Epidermal melanocyte (primary cell): ENCODE measurements around the gene CIRBP.
"Not testable (repeated sequence)": the region's sequence is repeated elsewhere in the genome, so short reads cannot be mapped to it uniquely, and the experiment has no call there.

Experiments
- DNase-seq: peaks from one replicate; pipeline ENCODE4 v3.0.0; 2011; ENCODE audit warnings: low spot score; ENCODE audit not compliant: insufficient read length

Gene CIRBP

DNA sequence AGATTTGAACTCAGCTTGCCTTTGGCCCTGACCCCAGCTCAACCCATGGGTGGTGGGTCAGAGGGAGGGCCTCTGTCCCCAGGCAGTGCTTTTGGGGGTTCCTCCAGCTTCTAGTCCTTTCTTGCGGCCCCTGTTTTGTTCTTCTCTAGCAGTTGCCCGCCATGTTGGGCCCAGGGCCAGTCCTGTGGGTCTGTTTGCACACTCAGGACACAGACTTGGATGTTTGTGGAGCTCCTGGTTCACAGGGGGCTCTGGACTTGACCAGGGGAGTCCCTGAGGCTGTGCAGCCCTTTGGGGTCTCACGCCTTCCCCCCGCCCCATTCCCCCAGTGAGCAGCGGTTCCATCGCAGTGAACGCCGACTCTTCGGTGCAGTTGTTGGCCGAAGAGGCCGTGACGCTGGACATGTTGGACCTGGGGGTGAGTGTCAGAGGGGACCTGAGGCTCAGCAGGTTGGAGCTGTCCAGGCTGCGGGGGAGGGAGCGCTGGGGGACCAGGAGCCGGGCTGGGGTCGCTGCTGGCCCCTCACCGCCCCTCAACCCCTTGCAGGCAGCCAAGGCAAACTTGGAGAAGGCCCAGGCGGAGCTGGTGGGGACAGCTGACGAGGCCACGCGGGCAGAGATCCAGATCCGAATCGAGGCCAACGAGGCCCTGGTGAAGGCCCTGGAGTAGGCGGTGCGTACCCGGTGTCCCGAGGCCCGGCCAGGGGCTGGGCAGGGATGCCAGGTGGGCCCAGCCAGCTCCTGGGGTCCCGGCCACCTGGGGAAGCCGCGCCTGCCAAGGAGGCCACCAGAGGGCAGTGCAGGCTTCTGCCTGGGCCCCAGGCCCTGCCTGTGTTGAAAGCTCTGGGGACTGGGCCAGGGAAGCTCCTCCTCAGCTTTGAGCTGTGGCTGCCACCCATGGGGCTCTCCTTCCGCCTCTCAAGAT, 25.1 kb upstream of the CIRBP start:
- peak; percentile 97 for DNase-seq

- DNase-seq = no peak
These were observed 24.3 kb upstream of the CIRBP start for GRCh38 chr19:1244693-1245451.

GRCh38 chr19:1245494-1246264, 23.5 kb upstream of the CIRBP start:
- DNase-seq = no peak

- DNase-seq = not testable (repeated sequence)
These were observed 22.7 kb upstream of the CIRBP start for GRCh38 chr19:1246265-1247087.

- DNase-seq = no peak
These were observed 21.4 kb upstream of the CIRBP start for GRCh38 chr19:1247748-1248138.

DNA sequence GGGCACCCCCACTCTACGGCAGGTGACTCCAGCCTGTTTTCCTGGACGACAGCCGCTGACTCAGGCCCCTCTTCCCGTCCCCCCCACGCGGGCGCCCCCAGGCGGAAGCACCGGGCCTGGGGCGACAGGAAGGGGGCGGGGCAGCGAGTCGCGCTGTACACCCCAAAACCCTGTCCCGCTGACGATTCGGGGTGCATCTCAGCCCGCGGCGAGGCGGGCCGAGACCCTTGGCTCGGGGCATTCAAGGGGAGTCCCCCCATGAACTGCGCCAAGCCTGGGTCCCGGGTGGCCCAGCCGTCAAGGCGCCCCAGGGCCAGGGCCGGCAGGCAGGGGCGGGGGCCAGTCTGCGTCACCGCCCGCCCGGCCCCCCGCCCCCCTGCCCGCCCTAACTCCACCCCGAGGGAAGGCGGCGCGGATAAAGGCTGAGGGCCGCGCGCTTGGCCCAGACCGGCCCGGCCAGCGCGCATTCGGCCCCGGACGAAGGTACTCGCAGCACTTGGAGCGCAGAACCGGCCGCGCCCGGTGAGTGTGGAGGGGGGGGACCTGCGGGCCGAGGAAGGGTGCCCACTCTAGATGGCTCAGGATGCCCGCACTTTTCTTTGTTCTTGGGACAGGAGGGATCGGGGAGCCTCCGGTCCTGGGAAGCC, 20.9 kb upstream of the CIRBP start, which contains the start of gene MIDN:
Gene MIDN (plus strand): TSS at position 445 of the 647 bp plus-strand sequence. CDS start 1,714 bp downstream, outside the sequence.
- no peak for DNase-seq

GRCh38 chr19:1248786-1249297, 20.3 kb upstream of the CIRBP start:
- no peak for DNase-seq

- DNase-seq = peak; percentile 92
These were observed 19.7 kb upstream of the CIRBP start for GRCh38 chr19:1249298-1249989.

GRCh38 chr19:1249990-1250436, 19.1 kb upstream of the CIRBP start:
- no peak for DNase-seq

GRCh38 chr19:1250437-1251260, 18.5 kb upstream of the CIRBP start:
- DNase-seq = no peak

DNA sequence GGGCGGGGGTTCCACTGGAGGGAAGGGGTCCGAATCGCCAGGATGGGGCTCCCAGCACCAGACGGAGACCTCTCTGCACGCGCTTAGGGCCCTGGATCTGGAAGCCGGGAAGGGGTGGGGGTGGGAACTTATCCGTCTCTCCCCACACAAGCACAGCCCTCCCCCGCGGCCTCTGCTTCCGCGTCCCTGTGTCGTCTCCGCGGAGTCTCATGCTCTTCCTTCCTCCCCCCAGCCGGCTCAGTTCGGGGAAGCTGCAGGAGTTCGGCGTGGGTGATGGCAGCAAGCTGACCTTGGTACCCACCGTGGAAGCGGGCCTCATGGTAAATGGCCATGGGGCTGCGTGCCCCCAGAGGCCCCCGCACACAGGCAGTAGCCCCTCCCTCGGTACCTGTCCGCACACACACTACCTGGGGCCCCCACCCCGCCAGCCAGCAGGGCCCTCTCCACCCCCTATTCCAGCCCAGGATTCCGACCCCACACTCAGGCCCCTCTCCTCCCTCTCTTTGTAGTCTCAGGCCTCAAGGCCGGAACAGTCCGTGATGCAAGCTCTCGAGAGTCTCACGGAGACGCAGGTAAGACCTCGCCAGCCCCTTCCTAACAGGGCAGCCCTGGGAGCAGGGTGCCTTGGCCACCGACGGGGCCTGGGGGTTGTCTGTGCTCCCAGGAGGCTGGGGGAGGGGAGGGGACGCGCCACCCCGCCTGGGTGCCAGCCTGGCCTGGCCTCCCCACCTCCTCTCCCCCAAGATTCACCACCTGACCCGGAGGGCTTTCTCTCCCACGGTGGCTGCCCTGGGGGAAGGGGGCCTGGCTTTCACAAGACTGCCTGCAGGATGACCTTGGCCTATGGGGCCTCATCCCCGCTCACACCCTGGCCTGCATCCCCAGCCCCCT, 17.6 kb upstream of the CIRBP start:
- DNase-seq = no peak

DNA sequence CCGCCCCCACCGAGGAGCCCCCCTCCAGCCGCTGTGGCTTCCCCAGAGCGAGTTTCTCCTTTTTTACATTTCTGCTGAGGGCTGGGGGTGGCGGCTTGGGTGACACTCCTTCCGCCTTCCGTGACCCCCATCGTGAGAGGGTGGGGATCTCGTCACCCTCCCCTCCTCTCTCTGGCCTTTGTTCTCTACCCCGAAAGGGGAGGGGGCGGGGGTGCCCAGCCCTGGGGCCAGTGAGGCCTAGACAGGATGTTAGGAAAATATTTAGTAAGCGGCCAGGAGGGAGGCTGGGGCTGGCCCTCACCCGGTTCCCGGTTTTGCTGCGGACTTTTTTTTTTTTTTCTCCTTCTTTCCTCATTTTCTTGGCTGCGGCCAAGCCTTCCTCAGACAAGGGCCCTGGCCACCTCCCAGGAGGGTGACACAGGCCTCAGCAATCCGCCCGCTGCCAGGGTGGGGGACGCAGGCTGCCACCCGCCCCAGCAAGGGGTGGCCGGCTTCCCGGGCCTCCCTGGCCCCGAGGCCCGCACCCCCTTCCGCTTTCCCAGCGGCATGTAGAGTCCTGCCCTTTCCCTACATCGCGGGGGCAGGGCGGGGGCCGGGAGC, 16.8 kb upstream of the CIRBP start:
- DNase-seq = no peak

DNA sequence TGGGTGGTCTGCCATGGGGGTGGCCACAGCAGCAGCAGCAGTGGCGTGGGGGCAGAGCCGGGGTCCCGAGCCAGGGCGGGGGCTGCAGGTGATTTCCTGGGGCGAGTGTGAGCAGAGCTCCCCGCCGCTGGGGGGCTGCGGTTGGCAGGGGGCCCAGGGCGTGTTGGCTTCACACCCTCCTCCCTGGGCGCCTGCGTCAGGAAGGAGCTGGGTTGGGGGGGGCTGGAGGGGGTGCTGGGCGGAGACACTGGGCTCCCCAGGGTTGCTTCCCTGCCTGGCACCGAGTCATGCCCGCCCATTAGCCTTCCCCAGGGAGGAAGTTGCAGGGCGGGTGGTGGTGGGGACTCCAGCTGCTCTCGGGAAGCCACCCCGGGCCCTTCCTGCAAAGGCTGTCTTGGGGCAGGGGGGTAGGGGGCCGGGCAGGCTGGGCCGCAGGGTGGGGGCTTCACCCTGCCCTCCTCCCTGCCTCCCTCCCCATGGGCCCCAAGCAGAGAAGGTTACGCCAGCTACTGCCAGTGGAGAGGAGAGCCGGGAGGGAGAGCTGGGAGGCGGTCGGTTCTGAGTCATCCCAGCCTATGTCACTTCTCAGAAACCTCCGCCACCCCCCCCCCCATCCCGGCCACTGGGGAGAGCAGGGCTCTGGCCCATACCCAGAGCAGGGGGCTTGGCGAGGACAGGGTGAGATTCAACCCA, 16.2 kb upstream of the CIRBP start:
- DNase-seq = peak; percentile 77

DNA sequence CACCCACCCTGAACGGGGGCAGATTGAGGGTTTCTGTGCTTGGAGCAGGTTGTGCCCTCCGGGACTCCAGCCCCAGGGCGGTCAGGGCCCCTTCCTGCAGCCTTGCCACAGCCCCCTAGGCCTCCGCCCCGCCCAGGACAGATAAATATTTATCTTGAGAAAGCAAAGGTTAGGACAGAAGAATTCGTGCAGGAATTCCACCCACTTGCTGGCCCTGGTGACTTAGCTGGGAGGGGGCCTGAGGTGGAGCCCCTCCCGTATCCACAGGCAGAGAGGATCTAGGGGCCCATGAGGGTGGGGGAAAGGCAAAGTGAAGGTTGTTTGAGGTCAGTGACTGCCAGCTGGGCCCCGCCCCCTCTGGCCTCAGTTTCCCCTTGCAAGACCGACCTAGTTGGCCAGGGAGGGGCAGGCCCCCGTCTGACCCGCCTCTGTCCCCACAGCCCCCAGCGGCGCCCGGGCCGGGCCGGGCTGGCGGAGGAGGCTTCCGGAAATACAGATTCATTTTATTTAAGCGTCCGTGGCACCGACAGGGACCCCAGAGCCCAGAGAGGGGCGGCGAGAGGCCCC, 15.5 kb upstream of the CIRBP start:
- DNase-seq = no peak

- DNase-seq = no peak
These were observed 15.0 kb upstream of the CIRBP start for GRCh38 chr19:1254081-1254527.
